ENCODE measurements around the gene ACTA1.

GRCh38 chr1:229425564-229426159 lies 8.2 kb downstream of the ACTA1 start:
- TF ChIP-seq POLR2A (IDR thresholded peaks at IDR 0.05) (no peak), EP300 (IDR thresholded peaks at IDR 0.05) (no peak)
